HG02642 (cell line): ENCODE results near the gene ZCCHC17.
"Not testable (repeated sequence)": the region's sequence is repeated elsewhere in the genome, so short reads cannot be mapped to it uniquely, and the experiment has no call there.

ENCODE experiments used
- ATAC-seq: cut with Tn5 transposase; IDR thresholded peaks from one replicate; pipeline ENCODE4 v1.9.1; 2021; ENCODE audit warnings: mild to moderate bottlenecking; ENCODE audit not compliant: unreplicated experiment, poor library complexity

Gene ZCCHC17

DNA sequence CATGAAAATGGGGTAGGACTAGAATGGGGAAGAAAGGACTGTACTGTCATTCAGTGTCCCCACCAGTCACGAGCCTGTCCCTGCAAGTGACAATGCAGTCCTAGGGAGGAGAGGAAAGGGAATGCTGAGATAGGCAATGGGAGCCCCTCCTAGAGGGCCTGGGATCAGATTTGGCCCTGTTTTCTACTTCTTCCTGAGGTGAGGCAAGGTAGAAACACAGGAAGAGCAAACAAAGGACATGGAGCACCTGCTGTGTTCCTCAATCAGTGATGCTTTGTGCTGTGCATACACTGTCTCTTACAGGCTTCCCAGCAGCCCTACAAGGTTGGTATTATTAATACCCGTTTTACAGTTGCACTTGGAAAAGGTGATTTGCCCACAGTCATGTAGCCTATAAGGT, 70.0 kb downstream of the ZCCHC17 start:
- ATAC-seq = no peak

DNA sequence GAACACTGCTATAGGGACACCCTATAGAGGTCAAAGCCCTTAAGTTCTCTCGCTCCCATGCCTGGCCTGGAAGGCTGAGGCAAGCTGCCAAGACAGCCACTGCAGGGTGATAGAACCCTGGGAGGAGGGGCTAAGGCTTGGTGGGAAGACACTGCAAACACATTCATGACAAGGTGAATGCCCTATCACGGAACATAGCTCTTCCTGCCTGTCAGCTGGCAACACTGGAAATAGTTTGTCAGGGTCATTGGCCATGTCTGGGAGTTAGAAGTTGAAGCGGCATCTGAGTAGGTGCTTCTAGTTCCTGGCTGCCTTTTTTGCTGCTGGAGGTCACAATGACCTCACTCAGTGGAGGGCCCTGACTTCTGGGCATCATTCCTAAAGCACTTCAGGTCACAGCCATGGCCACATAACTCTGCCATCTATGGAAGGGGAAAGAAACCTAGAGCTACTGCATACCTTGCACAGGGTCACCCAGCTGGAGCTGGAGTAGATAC, 71.8 kb downstream of the ZCCHC17 start:
- no peak for ATAC-seq

DNA sequence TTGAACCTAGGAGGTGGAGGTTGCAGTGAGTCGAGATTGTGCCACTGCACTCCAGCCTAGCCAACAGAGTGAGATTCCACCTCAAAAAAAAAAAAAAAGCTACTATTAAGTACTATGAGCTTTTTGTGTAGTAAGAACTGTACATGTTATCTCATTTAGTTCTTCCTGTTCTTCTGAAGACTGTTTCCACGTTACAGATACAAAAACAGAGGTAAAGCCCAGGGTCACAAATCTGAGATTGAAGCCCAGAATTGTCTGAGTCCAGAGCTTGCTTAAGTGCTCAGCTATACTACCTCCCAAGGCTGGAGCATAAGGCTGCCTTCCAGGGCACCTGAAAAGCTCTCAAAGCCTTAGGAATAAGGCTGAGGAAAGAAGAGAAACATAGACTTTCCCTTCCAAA, 73.2 kb downstream of the ZCCHC17 start:
- no peak for ATAC-seq

DNA sequence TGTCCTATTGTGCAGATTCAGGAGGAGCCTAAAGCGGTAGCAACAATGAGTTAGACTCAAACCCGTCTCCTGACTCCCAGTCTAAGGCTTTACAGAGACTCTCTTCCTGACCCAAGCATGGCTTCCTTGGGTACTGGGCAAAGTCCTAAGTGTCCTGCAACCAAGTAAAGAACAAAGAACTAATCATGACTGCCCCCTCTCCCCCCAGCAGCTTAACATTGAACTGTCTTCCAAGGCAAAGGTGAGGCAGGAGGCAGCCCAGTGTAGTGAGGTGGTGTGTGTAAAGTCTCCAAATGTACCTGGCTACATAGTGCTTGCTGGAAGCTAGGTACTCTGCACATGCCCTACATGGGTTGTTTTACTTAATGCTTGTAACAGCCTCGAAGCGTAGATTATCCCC, 73.7 kb downstream of the ZCCHC17 start:
- no peak for ATAC-seq

DNA sequence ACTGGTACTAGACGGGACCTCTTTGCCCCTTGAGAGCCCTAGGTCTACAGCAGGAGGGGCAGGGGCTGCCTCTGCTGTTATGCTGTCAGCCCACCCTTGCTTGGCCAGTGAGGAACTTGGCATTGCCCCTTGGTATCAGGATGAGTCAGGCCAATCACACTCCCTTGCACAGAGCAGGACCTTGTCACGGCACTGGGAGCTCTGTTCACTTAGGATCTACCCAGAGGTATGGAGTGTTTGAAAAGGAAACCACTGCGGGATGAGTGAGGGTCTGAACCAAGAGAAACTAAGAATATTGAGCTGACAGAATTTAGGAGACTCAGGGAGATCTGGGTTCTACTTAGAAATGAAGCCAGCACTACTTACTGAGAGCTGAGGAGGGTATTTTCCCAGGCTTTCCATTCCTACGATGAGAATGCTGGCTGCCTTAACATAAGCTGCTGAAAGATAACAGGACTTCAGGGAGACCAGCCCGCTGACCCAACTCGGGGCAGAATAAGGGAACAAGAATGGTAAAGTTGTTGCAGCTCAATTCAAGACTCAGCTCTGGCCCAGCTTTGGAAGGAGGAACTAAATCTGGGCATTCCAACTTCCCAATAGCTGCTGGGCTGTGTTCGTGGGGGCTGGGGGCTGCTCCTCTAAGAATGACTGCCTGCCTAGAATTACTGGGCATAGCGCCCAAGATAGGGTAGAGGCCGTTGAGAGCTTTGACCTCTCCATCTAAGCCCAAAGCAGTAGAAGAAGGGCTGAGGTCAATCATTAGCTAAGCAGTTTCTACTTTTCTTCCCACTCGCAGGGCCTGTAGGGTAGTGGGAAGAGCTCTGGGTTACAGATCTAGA, 74.5 kb downstream of the ZCCHC17 start:
- no peak for ATAC-seq

DNA sequence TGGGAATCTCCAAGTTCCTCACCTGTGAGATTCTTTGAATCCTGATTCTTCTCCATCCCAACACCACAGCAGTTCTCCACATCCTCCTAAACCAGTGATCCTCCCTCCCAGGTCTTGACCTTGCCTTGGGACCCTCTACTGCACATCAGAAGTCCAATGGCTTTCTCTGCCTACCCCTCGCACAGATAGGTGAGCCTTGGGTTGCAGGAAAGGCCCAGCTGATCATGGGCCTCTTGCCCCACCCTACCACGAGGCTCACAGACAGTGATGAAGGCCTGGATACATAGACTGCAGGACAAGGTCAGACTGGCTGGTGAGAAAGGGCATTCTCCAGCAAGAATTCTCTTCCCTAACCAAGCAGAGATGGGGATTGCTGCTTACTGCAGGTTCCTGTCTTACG, 75.2 kb downstream of the ZCCHC17 start:
- no peak for ATAC-seq

DNA sequence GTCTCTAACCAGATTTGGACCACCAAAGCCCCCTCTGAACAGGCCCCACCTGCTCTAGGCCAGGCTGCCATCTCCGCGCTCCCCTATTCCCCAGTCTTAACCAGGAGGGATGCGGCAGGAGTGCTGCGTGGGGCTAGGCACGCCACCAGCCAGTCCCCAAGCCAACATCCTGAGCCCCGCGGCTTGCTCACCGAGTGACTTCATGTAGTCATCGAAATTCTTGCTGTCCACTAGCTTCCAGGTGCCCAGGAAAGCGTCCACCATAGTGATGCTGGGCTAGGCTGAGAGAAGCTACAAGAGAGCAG, 75.9 kb downstream of the ZCCHC17 start:
- ATAC-seq = no peak

DNA sequence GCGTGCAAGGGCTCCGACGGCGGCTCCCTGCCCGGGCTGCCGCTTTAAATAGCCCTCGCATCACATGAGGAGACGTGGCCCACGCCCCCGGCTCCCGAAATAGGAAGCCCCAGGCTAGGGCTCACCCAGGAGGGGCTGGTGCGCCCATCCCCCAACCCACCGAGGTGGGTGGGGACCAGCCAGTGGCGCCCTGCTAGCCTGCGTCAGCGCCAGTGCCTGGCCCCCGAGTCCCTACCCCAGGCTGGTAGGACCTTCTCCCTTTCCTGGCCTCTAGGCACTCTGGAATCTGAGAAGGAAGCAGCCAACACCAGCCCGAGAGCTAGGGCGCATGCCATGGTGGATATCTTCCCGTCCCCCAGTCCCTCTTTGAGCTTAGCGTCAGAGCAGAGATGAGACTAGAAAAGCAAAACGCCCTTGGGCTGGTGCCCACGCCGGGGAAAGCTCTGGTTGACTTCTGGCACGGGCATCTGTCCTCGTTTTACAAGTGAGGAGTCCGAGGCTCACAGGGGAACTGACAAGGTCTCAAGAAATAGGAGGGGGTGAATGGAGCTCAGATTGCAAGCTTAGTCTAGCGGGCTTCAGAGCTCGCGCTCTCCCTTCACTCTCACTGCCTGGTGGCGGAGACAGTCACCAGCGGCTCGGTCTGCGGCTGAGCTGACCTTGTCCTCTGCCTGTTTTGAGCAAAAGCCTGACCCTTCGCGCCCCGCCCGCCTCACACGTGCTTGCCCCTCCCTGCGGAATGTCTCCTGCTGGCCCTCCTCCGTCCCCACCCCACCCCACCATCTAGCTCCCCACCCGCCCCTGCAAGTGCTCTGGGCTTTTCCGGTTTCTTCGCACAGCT, 76.4 kb downstream of the ZCCHC17 start, which contains the start of gene FABP3:
Gene FABP3, minus strand, starts transcription at position 21 of the 841 bp plus-strand sequence. CDS start 62 bp downstream, outside the sequence.
- ATAC-seq = no peak

DNA sequence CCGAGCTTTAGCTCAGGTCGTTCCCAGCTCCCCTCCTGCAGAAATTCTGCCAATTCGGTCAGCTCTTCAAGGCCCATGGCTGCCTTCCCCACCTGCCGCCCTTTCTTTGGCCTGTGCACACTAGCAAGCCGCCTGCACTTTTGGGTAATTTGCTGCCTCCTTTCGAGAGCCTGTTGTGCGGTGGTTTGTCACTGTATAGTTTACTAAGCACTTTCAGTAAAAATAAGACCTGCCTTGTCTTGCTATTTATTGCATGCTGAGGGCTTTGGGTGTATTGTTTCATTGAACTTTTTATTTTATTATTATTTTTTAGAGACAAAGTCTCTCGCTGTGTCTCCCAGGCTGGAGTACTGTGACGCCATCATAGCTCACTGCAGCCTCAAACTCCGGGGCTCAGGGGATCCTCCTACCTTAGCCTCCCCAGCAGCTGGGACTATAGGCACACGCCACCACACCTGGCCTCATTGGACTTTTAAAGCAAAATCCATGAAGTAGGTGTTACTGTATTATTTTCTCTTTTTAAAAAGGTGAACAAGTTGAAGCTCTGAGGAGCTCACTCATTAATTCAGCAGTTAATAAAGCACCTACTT, 77.2 kb downstream of the ZCCHC17 start:
- ATAC-seq = no peak

DNA sequence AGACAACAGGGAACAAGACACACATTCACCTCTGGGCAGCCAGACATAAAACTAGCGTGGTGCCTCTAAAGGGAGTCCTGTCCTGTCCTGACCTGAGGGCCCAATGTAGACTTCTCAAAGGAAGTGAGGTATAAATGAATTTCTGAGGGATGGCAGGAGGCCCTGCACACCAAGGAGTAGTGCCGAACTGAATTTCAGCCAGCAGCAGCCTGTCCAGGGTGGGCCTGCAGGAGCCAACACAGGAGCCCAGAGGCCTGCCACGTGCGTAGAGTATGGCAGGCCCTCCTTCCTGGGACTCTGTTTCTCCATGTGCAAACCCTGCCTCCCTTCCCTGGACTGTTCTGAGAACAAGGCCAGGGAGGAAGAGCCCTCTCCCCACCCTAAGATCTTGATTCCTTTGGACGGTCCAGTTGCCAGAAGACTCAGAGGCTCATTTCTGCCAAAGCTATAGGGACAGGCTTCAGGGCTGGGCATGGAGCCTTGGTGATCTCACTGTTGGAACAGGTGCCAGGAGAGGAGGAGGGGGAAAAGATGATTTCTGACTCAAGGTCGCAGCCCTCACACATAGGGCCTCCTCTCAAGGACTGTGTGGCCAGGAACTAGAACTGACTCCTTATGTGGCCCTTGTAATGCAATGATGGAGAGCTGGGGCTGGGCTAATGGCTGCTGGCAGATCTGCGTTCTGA, 77.8 kb downstream of the ZCCHC17 start:
- no peak for ATAC-seq

DNA sequence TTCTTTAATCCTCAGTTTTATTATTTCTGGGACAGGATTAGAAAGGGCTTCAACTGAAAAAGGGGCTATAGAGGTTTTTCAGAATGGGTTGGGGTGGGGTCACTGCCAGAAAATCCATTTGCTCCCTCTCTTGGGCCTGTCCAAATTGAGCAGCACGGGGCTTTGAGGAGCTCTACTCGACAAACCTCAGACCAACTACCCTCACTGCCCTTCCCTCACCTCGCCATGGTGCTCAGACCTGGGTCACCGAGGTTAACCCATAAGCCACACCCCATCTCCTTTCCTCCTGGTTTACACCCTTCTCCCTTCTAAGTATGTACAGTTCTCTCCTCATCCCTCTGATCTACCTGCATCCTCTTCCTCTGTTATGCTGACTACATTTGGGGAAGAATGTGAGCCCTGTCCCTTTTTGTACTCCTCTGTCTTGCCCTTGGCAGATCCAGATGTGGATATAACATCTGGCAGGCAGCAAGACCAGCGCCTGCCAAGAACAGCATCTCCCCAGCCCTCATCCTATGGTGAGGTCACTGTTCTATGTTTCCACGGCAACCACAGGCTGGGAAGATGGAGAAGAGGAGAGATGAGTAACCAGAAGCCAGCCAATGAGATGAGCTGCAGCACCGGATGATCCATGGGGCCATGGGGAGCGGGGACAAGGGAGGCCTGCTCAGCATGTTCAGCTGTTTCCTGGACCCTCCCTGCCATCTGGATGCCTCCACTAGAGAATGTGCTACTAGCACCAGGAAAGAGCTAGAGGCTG, 79.7 kb downstream of the ZCCHC17 start:
- no peak for ATAC-seq

DNA sequence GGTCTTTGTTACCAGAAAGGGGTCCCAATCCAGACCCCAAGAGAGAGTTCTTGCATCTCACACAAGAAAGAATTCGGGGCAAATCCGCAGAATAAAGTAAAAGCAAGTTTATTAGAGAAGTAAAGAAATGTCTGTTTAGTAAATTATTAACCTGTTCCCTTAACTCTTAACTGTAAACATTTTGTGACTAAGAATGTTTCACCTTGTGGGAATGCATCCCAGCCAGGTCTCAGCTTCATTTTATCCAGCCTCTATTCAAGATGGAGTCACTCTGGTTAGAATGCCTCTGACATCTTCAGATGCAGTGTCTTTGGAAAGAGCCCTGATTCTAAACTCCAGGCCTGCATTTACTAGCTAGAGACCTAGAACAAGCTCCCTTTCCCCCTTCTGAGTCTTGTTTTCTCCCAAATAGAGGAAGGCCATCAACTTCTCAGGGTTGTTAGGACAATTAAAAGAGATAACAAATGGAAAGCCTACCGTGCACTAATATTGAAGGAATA, 80.6 kb downstream of the ZCCHC17 start:
- no peak for ATAC-seq

DNA sequence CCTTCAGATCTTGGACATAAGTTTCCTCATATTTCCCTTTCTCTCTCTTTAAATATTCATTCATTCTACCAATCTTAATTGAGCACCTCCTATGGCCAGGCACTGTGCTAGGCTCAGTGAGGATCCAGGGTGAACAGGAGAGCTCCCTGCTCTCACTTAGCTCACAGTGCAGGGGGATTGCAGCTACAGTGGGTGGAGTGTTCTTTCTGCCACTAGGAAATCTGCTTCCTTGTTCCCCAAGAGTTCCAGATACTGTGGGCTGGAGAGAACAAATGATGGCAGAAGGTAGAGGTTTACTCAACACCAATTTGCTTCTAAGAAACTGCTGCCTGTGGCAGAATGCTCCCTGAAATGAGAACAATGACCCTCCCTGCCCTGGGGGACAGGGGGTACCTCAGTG, 81.2 kb downstream of the ZCCHC17 start:
- ATAC-seq = no peak

DNA sequence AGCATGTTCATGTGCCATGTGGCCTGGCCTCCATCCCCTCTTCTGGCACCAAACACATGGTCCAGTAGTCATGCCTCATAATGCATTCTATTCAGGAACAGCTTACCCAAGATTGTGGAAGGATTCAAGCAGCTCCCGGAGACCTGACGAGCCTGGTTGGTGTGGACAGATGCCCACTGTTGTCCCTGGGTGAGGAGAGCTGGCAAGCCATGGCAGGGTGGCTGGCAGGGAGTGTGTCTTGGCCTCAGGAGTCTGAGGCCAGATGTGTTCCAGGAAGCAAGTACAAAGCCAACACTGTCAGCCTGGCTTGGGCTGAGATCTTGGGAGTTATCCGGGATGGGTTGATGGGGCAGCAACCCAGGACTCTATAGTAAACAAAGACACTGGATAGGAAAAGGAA, 83.3 kb downstream of the ZCCHC17 start:
- no peak for ATAC-seq

DNA sequence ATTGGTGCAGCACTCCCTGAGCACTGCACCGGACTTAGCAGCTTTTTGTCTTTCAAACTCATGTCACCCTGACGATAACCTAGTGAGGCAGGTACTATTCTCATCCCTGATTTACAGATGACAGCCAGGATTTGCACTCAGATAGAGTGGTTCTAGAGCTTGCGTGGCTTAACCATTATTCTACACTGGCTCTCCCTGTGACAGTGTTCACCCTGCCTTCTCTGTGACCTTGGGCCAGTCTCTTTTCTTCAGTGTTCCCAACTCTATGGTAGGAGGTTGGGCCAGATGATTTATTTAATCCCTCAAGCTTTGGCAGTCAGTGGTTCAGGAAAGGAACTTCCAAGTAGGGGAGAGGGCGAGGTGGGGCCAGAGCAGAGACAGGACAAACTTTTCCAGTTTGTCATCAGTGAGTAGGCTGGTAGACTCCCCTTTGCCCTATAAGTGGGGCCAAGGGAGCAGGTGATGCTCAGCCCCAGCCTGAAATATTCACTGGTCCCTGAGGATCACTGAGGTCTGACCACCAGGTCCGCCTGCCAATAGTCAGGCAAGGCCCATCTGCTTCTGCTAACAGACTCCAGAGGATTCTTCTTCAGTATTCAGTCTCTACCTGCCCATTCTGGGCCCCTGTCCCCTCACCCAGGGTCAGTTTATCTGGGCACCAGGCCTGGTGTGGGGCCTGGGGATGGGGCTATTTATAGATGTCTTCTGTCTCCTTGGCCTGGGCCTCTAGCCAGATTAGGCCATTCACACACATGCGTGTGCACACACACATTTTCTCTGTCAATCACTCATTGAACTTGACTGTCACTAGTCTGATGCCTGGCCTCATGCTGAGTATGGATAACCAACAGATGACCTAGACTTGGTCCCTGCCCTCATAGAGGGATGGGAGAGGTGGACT, 84.8 kb downstream of the ZCCHC17 start:
- no peak for ATAC-seq

DNA sequence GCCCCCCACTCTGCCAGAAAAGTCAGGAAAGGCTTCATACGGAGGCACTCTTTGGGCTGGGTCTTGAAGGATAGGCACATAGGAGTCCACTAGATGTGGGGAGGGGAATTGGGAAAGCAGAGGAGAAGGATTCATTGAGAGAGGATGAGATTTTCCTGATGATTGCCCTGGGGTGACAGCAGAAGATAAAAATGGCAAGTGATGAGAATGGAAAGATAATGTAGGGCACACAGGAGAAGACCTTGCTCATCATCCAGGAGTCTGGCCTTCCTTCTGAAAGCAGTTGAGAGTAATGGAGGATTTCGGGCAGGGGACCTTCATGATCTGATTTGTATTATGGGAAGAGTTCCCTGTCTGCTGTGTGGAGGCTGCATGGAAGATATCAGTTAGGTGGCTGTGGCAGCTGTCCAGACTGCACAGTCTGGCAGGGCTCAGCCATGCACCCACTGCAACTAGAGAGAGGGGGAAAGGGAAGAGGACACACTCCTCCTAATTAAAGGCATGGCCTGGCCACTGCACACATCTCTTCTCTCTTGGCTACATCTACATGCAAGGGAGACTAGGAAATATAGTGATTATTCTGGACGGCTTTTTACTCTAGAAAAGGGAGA, 85.7 kb downstream of the ZCCHC17 start:
- no peak for ATAC-seq

DNA sequence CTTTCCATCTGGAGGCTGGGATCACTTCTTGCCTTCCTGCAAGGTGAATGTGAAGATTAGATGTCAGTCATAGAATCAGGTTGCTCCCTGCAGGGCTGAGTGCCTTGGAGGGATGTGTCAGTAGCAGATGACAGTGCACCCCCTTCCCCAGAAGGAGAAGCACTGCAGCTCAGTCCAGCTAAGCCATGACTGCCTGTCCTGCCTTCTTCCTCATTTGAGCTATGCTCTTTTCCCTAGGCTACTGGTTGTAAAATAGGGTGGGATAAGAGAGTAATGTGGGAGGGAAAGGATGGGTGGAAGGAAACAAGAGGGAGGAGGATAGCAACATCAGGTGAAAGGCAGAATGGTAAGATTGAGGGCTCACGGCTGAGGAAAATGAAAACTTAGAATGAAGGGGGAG, 87.1 kb downstream of the ZCCHC17 start:
- no peak for ATAC-seq

DNA sequence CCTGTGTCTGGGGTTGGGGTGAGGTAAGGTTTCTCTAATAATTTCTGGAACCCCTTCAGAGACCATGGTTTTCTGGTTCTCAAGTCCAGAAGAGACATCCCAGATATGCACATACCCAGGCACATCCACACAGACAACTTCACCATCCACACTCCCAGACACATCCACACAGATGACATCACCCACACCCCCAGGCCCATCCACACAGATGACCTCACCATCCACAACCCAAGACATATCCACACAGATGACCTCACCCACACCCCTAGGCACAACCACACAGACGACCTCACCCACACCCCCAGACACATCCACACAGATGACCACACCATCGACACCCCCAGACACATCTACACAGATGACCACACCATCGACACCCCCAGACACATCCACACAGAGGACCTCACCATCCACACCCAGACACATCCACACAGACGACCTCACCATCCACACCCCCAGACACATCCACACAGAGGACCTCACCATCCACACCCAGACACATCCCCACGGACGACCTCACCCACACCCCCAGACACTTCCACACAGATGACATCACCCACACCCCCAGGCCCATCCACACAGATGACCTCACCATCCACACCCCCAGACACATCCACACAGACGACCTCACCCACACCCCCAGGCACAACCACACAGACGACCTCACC, 89.9 kb downstream of the ZCCHC17 start:
- ATAC-seq = not testable (repeated sequence)
